T1000 (cell line): ENCODE results near the gene ENOX1.

ENCODE experiments used
- DNase-seq: peaks from one replicate; lab custom pipeline; 2025; ENCODE audit warnings: mixed read lengths; lab: John Stamatoyannopoulos, UW

Gene ENOX1

GRCh38 chr13:43484432-43485225, 302.1 kb downstream of the ENOX1 start:
- DNase-seq: no peak

DNA sequence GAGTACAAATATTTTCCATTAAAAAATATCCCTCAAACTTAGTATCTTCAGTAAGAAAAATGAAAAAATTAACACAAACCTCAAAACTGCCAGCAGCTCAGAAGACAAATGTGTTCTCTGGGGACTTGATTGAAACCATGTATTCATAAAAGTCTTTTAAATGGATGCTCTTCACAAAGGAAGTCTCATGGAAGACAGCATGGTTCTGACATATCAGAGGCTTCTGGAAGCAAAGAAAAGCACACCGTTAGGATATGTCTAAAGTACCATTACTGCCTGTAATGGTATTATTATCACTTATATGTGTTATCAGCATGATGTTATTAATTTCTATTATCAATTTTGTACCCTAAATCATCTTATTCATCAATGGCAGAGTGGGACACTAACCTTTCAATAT, 302.8 kb downstream of the ENOX1 start:
- DNase-seq: no peak

DNA sequence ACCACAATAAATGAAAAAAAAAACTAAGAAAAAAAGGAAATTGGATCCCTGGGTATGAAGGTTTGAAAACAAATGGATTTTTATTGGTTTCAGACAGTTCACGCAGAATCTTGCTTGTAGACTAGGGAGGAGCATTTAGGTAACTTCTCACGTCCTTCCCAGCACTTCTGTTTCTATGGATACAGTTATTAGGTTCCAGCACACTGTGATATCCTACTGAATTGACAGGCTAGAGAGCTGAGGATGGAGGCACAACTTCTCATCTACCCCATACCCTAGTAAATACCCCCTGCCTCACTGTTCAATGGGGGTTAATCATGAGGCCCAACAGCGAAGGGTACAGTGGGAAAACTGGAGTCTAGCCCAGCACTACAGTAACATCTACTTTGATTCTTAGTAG, 304.1 kb downstream of the ENOX1 start:
- DNase-seq: no peak

DNA sequence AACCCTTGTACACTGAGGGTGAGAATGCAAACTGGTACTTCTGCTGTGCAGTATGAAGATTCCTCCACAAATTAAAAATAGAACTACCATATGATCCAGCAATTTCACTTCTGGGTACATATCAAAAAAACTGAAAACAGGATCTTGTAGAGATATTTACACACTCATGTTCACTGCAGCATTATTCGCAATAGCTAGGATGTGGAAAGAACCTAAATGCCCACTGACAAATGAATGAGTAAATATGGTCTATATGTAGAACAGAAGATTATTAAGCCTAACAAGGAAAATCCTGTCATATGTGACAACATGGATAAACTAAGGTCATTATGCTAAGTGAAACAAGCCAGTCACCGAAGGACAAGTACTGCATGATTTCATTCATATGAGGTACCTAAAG, 304.7 kb downstream of the ENOX1 start:
- no peak for DNase-seq

DNA sequence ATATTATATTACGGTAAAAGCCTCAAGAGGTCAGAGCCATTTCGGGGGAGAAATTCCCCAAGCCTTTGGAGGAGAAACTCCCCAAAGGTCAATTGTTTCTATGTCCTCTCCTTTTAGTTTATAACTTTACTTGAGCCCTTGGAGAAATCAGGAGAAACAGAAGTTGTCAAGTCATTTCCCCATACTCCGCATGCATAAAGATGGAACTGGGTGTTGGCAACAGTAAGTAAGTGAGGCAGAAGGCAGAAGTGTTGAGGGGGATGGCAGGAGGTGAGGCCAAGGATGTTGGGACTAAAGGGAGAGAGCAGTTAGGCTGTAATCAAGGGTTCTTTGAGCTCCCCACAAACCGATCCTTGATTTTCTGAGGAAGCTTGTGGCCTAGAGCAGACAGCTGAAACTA, 307.9 kb downstream of the ENOX1 start:
- DNase-seq: no peak

DNA sequence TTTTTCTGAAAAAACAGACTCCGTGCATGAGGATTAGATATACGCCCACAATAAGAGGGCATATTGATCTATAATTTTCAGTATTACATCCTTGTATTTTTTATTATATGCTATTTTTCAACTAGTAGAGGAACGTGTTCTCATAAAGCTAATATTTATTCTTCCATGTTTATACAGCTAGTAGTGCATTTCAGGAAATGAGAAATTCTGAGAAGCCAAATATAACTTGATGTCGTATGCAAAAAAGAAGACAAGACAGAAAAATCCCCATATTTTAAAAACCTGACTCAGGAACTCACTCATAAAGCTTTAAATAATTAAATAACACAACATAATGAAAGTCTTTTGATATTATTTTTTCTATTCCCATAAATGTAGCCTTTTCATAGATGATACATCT, 308.6 kb downstream of the ENOX1 start:
- DNase-seq: no peak

GRCh38 chr13:43475140-43475539, 311.6 kb downstream of the ENOX1 start:
- DNase-seq: no peak

DNA sequence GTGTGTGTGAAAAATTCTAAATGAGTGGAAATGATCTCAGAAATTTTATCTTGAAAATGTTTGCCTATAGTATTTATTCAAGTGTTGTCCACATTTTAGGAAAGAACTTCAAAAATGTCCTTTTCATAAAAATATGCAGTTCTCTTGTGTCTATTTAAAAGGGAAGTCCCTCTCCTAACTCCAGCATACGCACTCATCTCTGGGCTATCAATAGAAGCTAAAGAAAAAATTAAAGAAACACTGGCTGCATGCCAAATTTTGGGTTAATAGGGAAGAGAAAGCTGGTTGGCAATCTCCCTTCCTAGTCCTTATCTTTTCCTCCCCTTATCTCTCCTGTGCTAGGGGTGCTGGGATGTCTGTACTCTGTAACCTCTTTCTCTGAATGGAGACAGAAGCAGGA, 313.3 kb downstream of the ENOX1 start:
- DNase-seq: no peak

GRCh38 chr13:43472980-43473379, 313.8 kb downstream of the ENOX1 start:
- DNase-seq: no peak

GRCh38 chr13:43472339-43472738, 314.4 kb downstream of the ENOX1 start:
- no peak for DNase-seq

GRCh38 chr13:43470610-43471009, 316.2 kb downstream of the ENOX1 start:
- no peak for DNase-seq

DNA sequence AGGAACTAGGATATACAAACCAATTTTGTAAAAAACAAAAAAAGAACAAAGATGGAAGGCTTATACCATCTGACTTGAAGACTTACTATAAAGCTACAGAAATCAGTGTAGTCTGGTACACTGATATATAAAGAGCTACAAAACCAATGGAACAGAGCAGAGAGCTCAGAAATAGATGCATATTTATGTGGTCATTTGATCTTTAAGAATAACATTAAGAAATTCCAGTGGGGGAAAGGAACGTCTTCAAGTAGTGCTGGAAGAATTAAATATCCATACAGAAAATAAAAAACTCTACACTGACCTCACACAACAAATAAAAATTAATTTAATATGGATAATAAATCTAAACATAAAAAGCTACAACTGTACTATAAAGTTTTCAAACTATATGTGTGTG, 317.0 kb downstream of the ENOX1 start:
- DNase-seq: no peak

- DNase-seq: no peak
Measured at GRCh38 chr13:43464578-43465264, 322.1 kb downstream of the ENOX1 start.

DNA sequence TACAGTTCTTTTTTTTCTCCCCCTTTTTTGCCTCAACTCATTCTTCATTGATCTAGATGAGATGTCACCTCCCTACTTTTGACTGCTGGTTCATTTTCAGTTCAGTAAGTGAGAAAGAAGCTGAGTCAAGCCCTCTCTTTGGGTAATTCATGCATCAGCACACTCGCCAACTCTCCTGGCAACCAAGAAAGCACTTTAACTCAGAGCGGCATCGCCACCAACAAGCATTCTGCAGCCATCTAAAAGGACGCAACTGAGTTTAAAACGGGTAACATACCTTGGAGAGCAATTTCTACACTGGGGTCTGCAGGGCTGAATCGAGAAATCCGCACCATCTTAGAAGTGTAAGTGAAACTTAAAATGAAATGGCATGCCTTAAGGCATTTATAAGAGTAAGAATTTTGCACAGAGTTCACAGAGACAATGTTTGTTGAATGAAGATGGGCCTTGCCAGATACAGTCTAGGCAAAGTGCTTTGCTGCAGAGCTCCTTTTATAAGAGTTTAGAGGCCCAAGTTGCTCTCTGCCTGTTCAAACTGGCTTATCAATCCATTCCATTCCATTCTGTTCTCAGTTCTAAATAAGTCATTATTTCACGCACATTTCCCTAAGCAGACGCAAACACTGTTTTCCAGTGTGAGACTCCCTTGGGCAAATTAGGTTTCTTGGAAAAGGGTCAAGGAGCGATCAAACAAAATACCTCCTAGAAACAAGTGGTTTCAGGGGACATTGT, 338.0 kb downstream of the ENOX1 start:
- DNase-seq: no peak

- DNase-seq: no peak
Measured at GRCh38 chr13:43446126-43446525, 340.6 kb downstream of the ENOX1 start.

DNA sequence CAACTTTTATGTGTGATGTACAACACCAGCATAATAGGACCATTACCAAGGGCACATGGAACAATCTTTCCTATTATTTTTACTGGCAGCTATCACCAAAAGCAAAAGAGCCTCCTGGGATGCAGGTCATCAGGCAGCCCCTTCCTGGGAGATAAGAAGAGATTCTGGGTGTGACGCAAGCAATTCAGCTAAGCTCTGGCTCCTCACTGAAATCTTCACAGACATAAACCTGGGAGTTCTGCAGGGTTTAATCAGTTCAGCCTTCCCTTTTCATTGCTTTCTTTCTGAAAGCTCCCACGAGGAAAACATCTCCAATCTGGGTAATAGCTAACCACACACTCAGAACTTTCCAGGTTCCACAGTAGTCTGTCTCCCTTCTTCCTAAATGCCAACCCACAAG, 341.1 kb downstream of the ENOX1 start:
- no peak for DNase-seq

GRCh38 chr13:43444081-43444480, 342.7 kb downstream of the ENOX1 start:
- DNase-seq: no peak

DNA sequence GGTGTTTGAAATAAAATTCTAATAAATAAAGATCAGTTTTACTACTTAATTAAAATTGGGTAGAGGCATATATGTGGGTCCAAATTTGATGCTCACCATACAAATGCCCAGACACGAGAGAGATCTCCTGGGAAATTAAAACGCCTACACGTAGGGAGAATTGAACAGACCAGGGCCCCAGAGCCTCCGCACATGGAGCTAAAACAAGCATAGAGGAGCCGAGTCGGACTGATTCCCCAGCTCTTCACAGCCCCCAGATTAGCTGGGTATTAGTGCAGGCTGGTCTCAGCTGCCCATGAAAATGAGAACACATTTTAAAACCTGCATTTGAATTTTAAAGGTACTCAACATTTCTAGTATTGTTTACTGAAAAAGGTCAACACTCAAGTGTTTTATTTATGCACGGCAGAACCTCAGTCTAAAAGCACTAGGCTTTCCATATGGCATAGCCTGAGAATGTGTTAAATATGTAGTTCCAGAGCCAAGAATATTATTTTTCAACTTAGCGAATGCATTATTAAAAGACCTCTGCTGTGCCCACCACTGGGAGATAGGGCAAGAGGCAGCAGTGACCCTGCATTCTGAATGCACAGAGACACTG, 344.8 kb downstream of the ENOX1 start:
- DNase-seq: no peak

- DNase-seq: no peak
Measured at GRCh38 chr13:43441464-43441863, 345.3 kb downstream of the ENOX1 start.

- DNase-seq: no peak
Measured at GRCh38 chr13:43434191-43434590, 352.6 kb downstream of the ENOX1 start.

DNA sequence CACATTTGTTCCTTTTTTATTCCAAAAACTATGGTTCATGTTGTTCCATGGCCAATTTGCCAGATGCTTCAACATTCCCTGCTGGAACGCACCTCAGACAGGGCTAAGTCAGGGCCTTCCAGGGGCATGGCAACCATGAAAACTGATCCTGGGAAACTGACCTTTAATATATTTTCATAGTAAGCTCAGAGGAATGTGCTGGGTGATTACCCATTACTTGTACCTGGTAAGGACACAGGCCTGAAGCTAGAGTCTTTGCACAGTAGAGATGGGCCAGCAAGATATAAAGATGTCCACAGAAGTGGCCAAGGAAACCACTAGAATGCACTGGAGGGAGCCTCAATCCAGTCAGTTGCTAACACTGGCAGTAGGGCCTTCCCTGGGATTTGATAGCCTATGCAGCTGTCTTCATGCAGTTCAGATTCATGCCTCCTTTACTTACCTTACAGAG, 353.1 kb downstream of the ENOX1 start:
- no peak for DNase-seq

DNA sequence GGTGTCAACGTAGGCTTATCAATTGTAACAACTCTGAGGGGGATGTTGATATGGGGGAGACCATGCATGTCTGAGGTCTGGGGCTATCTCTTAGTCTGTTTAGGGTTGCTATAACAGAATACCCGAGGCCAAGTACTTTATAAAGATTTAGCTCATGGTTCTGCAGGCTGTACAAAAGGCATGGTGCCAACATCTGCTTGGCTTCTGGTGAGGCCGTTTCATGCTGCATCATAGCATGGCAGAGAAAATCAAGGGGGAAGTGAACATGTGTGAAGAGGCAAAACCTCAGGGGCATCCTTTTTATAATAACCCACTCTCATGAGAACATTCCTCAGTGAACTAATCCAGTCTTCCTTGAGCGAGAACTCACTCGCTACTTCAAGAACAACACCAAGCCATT, 353.8 kb downstream of the ENOX1 start:
- DNase-seq: no peak

GRCh38 chr13:43431841-43432240, 354.9 kb downstream of the ENOX1 start:
- no peak for DNase-seq
